Vagina (tissue), 2 donors: Measurements from ENCODE around the gene IRGQ.

ENCODE experiments used
- POLR2A ChIP-seq, 2 donors: fragments of 450-650 bp; IDR thresholded peaks; one replicate each; pipeline ENCODE4 v1.6.1; 2017; ENCODE audit warnings: antibody characterized with exemption in 2 of 2, mild to moderate bottlenecking in 2 of 2, moderate library complexity in 2 of 2
- POLR2AphosphoS5 ChIP-seq, 2 donors: sonication (generic); formaldehyde crosslinking; IDR thresholded peaks; one replicate each; pipeline ENCODE4 v1.9.0; 2017; ENCODE audit warnings: antibody characterized with exemption in 2 of 2, mild to moderate bottlenecking in 2 of 2, low read depth in 1 of 2; ENCODE audit not compliant: insufficient read depth in 1 of 2

DNA sequence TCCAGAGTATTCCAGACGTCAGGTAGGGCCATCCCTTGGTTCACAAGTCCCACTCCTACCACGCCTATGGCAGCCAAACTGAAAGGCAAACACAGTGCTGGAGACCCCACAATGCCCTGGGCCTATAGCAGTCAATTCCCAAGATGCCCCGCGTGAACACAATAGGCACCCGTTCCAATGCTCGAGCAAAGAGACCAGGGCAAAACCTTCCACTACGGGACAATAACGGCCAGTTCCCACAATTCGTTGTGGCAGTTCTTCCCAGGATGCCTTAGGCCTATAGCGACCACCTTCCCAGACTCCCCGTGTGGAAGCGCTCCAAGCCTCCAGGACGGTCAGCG lies 23.0 kb upstream of the IRGQ start:
- no peak for TF ChIP-seq POLR2A (IDR thresholded peaks at IDR 0.05)
- TF ChIP-seq POLR2AphosphoS5 (IDR thresholded peaks at IDR 0.05; ENCODE audit: insufficient read depth in 1 of 2, low read depth in 1 of 2), result no peak
